HG02981 (cell line): ENCODE results near the gene NFAT5.
"Not testable (repeated sequence)": the region's sequence is repeated elsewhere in the genome, so short reads cannot be mapped to it uniquely, and the experiment has no call there.

Experiments used
- ATAC-seq: cut with Tn5 transposase; IDR thresholded peaks from one replicate; pipeline ENCODE4 v1.9.1; 2021; ENCODE audit warnings: mild to moderate bottlenecking, moderate library complexity; ENCODE audit not compliant: unreplicated experiment

NFAT5 gene

DNA sequence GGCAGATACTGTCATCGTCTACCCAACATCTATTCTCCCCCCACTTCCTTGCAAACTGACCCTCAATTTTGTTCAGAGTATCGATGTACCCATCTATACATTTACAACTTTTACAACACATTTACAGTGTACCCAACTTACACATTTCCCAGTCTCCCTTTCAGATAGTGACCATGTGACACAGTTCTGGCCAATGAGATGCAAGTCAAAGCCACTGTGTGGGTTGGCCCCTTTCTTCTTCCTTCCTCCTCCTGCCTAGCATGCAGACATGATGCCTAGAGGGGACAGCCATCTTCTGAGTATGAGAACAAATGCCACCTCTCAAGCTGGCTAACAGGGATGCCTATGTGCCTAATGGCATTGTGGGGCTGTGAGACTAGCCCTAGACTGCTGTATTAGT lies 11.3 kb upstream of the NFAT5 start:
- ATAC-seq: no peak

DNA sequence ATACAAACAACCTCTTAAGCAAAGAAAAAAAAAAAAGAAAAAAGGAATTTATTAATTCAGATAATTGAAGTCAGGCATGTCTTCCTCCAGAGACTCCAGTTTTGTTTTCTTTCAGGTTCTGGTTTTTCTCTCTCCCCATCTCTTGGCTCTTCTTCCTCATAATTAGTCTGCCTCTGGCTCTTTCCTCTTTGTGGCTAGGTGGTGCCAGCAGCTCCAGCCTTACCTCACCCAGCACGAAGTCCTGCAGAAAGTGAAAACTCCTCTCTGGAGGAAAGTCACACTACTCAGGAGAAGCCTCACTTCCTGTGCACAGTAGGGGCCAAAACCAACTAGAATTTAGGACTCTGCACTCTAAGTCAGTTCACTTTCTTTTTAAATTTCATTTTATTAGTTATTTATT lies 10.3 kb upstream of the NFAT5 start:
- ATAC-seq: no peak

DNA sequence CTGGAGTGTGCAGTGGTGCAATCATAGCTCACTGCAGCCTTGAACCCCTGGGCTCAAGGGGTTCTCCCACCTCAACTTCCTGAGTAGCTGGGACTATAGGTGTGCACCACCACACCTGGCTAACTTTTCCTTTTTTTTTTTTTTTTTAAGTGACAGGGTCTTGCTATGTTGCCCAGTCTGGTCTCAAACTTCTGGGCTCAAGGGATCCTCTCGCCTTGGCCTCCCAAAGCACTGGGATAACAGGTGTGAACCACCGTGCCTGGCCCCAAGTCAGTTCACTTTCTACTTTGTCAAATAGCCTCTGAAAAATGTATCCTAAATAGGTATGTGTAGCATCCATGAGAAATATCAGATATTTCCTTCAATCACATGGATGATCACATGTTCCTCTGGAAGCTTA lies 9.9 kb upstream of the NFAT5 start:
- ATAC-seq: no peak

DNA sequence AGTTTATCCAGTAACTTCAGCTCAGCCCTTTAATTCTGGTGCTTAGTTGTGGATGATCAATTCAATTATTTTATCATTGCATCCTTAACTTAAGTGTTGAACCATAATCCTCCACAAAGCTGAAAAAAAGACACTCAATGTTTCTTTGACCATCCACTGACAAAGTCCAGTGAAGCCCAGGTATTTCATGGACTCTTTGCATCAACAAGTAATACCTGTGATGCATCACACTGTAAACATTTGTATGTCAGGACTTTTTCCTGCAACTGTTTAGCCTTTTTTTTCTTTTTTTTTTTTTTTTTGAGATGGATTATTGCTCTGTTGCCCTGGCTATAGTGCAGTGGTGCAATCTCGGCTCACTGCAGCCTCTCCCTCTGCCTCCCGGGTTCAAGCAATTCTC lies 6.6 kb upstream of the NFAT5 start:
- ATAC-seq: no peak

DNA sequence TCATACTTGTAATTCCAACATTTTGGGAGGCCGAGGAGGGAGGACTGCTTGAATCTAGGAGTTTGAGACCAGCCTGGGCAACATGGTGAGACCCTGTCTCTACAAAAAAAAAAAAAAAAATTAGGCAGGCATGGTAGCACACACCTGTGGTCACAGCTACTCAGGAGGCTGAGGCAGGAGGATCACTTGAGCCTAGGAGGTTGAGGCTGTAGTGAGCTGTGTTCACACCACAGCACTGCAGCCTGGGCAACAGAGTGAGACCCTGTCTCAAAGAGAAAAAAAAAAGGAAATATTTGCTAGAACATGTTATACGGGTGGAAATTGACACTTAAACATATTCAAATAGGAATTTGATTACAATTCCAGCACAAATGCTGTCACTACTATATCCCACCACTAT lies 4.4 kb upstream of the NFAT5 start:
- ATAC-seq: not testable (repeated sequence)

DNA sequence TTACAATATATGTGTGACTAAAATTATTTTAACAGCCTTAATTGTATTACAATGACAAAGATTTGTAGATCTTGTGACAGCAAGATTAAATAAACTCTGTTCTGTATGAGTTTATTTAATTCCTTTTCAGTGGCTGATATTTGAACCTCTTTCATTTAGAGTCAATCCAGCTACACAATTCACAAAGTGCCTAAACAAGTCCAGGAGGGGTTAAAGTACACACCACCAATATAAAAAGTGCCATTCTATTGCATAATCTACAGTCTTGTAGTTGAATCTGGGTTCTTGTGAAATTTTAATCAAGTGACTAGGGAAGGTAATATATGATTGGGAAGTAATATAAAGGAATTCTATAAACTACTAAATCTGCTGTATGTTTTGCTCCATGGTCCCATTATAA lies 3.9 kb upstream of the NFAT5 start:
- no peak for ATAC-seq

DNA sequence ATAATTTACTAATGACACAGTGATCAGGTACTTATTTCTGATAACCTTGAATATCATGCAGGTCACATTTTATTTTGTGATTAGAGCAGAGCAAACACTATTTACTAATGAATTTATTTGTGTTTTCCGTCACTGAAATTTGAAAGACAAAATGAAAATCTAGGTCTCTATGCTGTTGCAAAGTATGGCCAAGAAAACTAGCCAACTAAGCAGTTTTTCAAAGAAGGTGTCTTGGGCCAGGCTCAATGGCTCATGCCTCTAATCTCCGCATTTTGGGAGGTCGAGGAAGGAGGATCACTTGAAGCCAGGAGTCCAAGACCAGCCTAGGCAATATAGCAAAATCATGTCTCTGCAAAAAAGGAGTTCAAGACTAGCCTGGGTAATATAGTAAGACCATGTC lies 3.0 kb upstream of the NFAT5 start:
- ATAC-seq: no peak

DNA sequence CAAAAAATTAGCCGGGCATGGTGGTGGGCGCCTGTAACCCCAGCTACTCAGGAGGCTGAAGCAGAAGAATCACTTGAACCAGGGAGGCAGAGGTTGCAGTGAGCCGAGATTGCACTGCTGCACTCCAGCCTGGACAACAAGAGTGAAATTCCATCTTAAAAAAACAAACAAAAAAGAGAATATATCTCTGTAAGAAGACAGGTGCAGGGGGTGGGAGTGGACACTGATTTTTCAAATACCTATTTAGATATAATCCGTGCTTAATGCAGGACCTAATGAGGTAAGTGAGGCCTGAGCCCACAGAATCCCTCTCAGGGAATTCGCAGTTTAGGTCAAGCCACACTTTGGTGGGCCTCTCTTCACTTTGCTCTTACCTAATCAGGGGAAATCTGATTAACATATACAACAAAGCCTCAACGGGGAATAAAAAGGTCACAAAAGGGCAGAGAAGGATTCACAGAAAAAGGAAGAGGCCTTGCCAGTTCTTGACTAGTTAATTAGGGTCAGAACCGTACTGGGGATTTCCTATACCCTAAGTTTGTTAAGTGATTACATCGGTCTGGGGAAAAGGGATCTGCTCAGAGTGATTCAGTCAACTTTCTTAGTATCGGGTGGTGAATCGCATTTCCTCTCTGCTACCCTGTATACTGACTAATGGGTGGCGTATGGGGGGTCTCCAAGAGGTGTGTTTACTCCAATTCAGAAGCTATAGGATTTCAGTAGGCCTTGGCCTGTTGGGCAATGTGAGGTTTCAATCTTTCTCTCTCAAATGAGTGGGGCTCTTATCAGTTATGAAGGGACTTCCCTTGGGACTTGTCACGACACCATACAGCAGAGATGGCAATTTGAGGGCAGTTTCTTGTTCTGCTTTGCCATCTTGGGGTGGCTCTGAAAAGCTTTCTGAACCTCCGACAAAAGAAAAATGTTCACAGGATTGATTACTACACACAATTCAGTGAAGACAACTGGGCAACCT lies 1.9 kb upstream of the NFAT5 start:
- ATAC-seq: peak; percentile 44

DNA sequence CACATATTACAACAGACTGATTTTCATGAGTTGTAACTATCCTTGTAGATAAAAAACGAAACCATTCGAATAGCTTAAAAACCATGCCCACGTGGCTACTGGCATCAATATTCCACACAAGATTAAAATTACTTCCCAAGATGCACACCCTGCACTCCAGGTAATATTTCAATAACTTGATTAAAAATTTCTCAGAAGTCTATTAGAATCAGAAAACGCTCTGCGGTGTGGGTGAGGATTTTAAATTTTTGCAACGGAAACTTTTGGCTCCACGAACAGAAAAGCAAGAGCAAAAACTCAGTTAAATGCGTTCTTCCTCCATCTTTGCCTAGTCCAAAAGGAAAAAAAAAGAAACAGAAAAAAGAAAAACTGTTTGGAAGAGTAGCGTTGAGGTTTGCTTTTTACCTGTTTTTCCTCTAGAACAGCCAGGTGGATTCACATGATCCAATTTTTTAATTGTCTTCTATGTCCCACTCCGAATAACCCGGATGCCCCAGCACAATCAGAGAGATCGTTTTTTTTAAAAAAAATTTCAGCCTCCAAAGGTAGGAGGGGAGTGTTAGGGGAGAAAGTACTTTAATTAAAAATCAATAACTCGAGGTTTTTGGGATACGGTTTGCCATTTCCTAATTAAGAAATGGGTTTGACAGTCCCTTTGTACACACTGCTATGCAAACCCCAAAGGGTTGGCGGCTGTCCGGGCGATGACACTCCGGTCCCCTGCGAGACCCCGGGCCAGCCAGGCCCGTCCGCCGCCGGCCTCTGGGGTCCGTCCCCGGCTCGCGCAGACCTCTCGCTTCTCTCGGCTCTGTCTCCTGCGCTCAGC lies 708 bp upstream of the NFAT5 start:
- peak; percentile 17 for ATAC-seq

DNA sequence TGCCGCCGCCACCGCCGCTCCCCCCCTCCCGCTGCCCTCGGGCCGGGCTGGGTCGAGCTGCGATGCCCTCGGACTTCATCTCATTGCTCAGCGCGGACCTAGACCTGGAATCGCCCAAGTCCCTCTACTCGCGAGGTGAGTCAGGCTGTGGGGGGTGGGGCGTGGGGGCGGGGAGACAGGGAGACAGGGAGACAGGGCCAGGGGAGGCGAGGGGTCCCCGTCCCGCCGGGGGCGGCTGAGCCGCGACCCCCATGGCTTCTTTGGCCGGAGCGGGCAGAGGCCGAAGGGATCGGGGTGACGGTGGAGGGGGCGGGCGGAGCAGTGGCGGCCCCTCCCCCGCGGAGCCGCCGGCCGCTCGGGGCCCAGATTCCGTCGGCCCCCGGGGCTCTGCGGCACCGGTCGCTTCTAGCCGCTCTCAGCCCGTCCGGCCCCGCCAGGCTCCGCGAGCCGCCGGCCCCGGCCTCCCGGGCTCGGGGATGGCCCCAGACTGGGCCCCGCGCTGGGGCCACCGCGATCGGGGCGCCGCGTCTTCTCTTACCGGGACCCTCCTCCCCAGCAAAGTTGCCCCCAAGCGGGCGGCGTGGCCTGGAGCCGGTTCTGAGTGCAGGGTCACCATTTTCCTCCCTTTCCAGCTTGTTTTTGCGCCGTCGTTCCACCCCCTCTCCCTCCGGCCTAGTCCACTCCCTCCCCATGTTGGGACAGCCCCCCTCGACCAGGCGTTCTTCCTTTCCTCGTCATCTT lies 644 bp downstream of the NFAT5 start:
- ATAC-seq: peak; percentile 24

DNA sequence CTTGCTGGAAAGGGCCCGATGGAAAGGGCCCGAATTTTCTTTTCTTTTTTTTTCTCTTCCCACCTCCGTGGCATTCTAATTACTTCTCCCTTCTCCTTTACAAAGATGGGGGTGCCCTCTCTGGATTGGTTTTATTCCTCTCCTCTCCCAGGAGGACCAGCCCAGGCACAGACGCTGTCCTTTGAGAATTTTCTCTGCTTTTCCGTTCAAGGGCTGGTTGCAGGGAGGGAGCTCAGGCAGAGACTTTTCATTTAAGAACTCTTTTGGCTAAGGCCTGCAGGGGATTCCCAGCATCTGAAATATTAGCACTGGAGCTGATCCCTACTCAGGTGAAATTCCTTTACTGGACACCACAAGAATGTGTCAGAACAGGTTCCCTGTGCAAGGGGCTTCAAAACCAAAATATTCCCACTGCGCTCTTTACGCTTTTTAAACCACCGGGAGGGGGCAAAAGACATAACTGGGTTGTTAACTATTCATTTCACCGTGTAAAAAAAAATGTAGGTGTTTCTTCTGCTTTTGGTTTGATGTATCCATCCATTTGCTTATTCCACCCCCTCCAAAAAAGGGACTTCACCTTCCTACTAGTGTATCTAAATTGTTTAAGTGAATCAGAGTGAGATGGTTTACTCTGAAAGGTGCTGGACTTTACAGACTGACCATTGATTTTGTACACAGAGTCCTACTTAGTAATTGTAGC lies 1.4 kb downstream of the NFAT5 start:
- no peak for ATAC-seq

DNA sequence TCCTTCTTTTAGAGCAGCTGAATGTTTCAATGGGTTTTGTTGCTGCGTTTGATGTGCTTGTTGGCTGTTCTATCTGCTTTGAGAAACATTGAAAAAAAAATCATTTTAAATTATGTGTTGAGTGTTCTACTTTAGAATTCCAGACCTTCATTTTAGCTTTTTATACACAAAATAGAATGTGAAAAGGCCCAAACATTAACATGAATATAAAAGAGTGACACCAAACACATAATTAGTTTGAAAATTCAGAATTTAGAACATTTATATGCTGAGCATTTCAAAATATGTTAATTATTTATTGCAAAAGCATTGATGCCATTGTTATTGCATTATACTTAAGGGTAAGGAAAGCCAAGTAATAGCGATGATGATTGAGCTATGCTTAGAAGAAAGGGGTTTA lies 2.9 kb downstream of the NFAT5 start:
- no peak for ATAC-seq

DNA sequence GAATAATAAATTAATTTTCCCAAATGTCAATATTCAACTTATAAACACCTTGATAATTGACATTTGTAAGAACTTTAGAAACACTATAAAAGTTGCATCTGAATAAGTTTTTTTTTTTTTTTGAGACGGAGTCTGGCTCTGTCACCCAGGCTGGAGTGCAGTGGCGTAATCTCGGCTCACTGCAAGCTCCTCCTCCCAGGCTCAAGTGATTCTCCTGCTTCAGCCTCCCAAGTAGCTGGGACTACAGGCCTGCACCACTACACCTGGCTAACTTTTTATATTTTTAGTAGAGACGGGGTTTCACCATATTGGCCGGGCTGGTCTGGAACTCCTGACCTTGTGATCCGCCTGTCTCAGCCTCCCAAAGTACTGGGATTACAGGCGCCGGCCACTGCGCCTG lies 13.0 kb downstream of the NFAT5 start:
- not testable (repeated sequence) for ATAC-seq

DNA sequence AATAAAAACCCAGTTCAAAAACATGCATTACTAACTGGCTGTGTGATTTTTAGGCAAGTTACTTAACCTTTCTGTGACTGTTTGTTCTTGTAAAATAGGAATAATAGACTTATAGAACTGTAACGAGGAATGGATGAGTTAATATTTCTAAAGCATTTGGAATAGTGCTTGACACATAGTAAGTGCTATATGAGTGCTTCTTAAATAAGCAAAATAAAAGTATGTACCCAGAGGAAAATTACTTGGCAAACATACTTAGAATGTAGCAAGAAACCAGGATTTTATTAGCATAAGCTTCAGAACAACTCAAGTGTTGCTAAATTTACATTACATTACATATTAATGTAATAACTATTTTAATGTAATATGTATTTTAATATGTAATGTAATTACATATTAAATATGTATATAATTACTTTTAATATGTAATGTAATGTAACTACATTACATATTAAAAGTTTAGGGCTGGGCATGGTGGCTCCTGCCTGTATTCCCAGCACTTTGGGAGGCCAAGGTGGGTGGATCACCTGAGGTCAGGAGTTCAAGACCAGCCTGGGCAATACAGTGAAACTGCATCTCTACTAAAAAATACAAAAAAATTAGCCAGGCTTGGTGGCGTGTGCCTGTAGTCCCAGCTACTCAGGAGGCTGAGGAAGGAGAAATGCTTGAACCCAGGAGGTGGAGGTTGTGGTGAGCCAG lies 14.2 kb downstream of the NFAT5 start:
- no peak for ATAC-seq

DNA sequence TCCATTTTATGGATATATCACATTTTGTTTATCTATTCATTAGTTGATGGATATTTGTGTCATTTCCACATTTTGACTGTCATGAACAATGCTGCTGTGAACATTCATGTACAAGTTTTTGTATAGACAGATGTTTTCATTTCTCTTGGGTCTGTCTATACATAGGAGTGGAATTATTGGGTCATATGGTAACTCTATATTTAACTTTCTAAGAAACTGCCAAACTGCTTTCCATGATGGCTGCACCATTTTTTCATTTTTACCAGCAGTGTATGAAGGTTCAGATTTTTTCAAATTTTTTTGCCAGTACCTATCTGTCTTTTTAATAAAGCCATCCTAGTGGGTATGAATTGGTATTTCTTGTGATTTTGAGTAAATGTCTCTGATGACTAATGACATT lies 15.5 kb downstream of the NFAT5 start:
- no peak for ATAC-seq

DNA sequence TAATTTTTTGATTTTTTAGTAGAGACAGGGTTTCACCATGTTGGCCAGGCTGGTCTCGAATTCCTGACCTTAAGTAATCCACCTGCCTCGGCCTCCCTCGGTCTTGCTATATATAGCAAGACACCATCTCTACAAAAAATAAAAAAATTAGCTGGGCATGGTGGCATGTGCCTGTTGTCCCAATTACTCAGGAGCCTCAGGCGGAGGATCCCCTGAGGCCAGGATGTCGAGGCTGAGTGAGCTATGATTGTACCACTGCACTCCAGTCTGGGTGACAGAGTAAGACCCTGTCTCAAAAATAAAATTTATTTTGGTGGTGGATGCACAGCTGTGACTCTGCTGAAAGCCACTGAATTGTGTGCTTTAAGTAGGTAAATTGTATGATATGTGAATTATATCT lies 18.7 kb downstream of the NFAT5 start:
- ATAC-seq: not testable (repeated sequence)

DNA sequence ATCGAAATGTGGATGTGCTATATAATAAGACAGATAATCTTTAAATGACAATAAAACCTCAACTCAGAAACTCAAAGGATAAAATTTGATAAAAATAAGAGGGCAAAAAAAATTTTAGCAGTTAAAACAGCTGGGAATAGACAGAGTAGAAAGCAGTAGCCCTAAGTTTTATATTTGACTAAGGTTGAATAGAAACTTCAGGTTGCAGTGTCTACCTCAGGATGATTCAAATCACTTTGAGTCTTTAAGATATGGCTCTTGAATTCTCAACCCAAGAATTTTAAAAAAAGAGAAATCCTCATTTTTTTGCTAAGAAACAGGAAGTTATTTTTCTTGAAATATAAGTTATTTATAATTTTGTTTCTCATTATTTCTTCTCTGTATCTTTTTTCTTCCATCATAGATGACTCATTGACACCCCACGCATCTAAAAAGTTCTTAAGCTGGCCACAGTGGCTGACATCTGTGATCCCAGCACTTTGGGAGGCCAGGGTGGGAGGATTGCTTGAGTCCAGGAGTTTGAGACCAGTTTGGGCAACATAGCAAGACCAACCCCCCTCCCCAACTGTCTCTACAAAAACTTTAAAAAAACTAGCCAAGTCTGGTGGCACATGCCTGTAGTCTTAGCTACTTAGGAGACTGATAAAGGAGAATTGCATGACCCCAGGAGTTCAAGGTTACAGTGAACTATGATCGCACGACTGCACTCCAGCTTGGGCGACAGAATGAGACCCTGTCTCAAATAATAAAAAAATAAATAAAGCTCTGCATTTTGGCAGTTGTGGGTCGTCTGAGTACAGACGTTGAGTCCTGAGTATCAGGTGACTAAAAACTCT lies 23.9 kb downstream of the NFAT5 start:
- no peak for ATAC-seq

DNA sequence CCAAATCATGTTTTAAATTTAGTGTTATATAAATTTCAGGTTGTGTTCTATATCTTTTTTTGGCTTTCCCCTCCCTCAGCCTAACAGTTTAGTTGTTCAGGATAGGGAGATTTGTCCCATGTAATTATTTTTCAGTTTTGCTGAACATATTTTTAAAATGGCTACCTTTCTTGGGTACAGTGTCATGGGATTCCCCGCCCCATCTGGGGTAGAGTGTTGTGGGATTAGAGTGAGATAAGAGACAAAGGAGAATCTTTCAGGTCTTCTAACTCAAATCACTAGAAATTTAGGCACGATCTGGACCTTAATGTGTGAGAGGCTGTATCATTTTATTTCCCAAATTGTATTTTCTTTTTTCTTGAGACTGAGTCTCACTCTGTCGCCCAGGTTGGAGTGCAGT lies 24.8 kb downstream of the NFAT5 start:
- no peak for ATAC-seq

DNA sequence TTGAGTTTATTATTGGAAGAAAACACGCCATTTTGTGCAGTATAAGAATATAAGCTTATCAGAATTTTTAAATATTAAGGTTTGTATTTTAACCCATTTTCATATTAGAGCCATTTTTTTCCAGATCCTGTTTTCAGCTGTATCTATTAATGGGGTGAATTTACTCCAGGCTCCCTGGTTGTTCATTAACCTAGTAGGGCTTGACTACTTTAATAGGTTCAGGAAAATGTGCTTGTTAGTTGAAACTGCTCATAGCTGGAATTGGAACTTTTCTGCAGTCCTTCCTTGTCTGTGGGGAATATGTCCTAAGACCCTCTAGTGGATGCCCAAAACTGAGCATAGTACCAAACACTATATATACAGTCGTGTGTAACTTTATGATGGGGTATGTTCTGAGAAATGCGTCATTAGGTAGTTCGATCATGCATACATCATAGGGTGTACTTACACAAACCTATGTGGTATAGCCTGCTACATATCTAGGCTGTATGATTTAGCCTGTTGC lies 28.0 kb downstream of the NFAT5 start:
- ATAC-seq: no peak
